NCI-H2227 (cell line): ENCODE measurements around the gene TMEM63B.
"Not testable (repeated sequence)": the region's sequence is repeated elsewhere in the genome, so short reads cannot be mapped to it uniquely, and the experiment has no call there.

Experiments
- DNase-seq: peaks from one replicate; lab custom pipeline; 2025; ENCODE audit not compliant: unreplicated experiment; lab: John Stamatoyannopoulos, UW

TMEM63B gene

DNA sequence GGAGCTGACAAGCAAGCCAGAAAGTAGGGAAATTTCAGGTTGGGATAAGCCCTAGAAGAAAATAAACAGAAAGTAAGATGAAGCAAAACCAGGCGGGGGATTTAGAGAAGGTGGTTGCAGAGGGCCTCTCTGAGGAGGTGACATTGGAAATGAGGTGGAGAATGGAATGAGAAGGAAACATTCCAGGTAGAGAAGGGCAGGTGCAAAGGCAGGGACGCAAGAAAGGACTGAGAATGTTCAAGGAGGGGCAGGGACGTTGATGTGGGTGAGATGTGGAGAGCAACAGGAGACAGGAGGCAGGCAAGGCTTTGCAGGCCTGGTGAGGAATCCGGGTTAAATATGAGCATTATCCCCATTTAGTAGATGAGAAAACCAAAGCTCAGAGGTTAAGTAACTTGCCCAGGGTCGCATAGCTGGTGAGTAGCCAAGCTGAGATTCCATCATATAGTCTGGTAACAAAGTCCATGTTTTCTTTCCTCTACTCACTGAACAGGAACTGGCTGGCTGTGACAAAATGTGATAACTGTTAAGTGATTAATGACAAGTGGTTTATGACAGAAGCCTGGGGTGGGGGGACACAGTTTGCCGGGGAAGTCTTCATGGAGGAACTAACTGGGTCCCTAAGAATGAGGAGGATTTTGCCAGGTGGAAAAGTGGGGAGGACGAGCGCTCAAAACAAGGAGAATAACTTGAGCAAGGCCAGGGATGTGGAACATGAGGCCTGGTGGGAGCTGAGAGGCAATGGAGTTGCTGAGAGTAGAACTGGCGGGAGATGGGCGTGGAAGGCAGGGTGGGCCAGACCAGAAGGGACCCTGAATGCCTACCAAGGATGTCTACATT lies 32.7 kb upstream of the TMEM63B start:
- DNase-seq, result no peak

DNA sequence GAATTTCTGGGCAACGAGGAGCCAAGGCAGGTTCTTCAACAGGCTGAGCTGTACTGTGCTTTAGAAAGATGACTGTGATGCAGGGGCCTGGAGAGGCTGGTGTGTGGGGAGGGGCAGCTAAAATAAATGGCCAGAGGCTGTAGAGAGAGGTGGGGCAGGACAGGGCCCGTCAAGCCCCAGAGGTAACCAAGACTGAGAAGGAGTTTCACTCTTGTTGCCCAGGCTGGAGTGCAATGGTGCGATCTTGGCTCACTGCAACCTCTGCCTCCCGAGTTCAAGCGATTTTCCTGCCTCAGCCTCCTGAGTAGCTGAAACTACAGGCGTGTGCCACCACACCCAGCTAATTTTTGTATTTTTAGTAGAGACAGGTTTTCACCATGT lies 32.1 kb upstream of the TMEM63B start:
- DNase-seq, result not testable (repeated sequence)

DNA sequence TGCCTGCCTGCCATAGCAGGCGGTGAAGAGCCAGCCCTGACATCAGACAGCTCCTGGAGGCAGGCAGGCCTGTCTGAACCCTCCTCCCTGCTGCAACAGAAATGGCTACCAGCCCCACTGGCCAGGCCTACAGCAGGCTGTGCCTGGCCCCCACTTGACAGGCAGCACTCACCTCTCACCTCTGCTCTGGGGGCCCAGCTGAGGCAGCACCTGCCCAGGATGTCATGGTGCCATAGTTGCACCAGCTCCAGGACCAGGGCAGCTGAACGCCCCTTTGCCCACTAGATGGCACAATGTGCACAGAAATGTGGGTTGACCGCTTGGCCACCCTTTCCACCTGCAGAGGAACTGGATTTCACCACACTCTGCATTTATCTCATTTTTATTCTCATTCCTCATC lies 30.7 kb upstream of the TMEM63B start:
- DNase-seq, result peak; percentile 72

DNA sequence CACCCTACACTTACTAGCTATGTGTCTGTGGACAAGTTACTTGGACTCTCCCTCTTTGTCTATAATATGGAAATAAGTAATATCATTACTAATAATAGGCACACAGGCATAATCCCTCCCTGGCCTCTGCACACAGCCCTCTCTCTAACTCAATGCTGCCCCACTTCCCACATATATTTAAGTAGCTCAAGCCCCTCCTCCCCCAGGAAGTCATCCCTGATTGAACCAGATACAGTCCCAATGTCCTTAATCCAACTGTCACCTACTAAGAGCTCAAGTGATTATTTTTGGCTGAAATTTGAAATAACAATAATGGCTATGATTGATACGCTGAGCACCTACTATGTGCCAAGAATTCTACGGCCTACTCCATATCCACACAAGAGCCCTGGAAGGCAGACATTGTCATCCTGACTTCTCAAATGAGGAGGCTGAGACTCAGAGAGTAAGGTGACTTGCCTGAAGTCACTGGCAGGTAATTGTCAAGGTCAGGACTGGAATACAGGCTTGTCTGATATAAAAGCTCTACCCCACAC lies 29.5 kb upstream of the TMEM63B start:
- DNase-seq, result no peak

DNA sequence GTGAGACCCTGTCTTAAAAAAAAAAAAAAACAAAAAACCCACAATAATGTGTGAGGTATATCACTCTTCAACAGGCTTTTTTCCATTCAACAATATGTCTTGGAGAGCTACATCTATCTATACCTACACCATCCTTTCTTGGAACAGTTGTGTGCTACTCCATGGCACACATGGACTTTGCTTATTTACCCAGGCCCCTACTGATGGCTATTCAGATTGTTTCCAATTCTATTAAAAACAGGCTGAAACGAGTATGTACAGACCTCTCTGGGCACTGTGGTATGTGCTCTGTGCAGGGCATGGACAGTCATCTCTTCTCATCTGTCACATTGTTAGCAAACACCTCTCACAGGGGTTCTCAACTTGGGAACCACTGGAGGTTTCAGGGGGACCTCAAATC lies 28.2 kb upstream of the TMEM63B start:
- no peak for DNase-seq

DNA sequence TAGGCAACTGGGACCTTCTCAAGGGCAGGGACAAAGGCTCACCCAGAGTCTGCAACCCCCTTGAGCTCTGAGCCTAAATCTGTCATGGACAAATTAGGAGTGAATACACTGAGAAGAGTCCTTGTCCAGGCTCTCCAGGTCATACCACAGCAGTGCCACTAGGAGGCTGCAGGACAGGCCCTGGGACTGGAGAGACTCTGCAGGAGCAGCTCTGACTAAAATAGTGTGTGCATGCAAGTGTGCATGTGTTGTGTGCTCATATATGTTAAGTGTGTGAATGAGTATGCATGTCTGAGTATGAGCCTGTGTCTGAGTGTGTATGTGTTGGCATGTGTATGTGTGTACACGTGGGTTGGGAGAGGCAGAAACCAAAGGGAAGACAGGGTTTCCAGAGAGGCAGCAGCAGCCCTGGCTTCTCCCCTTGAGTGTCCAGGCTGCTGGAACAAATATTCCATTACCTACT lies 27.2 kb upstream of the TMEM63B start:
- peak; percentile 14 for DNase-seq

DNA sequence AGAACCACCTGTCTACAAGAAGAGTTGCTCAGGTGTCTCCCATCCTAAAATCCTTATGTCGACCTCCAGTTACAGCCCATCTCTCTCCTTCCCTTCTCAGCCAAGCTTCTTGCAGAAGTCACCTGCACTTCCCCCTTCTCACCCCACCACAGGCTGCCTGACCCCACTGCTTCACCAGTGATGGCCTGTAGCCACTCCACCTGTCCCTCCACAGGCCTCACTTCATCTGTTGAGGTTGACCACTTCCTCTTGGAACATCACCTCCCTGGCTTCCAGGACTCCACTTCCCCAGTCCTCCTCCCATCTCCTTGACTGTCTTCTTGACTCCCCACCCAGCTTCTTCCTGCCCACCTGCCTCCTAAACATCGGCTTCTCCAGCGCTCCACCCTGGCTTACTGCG lies 25.5 kb upstream of the TMEM63B start:
- no peak for DNase-seq

DNA sequence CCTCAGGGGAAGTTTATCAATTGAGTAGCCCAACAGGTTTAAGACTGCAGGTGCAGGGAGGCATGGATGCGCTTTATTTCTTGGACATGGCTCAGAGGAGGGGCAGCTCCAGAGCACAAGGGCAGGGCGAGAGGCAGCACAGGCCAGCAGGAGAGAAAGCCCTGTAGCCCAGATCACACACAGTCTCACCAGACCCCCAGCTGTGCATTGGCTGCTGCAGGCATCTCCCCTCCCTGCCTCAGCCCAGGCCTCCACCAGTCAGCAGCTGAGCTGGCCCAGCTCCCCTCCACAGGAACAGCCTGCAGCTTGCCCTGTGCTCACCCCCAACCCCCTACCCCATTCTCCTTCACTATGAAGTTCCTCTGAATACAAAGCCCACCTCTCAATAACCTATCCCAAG lies 24.8 kb upstream of the TMEM63B start:
- DNase-seq, result peak; percentile 7

DNA sequence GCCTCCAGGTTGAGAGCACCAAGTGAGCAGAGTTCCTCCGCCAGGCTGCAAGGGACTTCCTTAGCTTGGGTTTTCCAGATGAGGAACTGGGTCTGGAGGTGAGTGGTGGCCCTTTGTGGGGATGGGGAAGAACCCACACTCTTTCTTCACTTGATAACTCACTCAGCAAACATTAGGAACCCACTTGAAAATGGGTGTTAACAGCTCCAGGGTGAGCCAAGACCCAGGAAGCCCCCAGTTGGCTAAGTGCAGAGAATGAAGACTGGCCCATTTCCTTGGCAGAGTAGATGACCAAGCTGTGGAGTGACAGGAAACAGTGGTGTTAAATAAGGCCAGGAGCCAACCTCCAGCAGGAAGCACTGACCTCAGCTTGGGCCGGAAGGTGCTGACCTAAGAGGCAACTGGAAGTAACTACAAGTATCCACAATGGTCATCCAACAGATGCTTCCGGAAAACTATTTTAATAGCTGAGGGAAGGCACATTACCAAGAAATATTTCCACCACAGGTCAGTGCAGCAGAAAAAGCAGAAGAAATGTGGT lies 22.8 kb upstream of the TMEM63B start:
- no peak for DNase-seq

DNA sequence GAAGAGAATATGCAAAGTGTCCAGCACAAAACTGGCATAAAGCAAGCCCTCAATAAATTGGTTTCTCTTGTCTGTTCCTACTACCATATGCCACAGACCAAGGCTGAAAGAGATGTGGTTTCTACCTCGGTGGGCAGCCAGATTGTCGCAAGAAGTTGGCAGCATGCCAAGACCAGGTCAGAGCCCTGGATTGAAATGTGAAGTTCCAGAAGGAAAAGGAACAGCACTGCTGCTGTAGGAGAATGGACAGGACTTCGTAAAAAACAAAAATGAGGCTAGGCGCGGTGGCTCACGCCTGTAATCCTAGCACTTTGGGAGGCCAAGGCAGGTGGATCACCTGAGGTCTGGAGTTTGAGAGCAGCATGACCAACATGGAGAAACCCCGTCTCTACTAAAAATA lies 22.2 kb upstream of the TMEM63B start:
- peak; percentile 5 for DNase-seq

DNA sequence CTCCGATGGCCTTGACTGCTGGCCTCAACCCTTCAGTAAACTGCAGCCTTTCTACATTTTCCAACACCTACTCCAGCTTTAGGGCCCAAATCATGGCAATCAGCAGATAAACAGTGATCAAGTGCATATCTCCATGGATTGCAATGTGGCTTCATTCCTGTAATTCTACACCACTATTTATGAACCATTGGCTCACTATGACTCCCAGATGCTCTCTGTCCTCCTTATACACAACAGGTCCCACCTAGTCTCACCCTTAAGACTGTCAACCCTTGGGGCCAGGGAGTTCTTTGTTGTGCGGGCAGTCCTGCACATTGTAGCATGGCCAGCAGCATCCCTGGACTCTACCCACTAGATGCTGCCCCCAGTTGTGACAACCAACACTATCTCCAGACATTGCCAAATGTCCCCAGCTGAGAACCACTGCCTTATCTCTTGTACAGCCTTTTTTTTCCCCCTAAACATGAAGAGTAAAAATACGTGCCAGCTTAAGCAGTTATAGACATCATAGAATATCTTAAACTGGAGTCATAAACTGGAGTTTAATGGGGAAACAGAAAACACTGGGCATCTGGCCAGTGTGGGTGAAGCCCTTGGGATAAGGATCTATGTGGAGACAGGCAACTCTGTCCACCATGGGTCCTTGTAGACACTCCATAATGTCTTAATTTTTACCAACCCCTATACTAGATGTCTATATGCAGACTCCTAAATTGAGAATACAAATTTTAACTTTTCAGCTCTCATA lies 21.2 kb upstream of the TMEM63B start:
- no peak for DNase-seq

DNA sequence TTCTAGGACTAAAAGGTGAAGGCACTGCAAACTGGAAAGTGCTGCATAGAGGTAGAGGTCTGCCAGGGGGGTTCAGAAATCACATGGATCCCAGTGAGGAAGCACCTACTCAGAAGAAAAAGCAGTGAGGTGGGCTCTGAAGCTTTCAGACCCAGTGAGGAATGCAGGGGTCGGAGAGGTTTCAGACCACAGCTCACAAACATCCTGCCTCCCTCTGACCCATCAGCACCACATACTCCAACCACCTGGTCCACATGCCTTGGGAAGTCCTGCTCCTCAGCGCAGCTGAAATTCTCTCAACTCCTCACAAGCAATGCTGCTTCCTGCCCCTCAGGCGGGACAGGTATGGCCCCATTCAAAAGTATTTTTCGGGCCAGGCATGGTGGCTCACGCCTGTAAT lies 20.3 kb upstream of the TMEM63B start:
- no peak for DNase-seq

DNA sequence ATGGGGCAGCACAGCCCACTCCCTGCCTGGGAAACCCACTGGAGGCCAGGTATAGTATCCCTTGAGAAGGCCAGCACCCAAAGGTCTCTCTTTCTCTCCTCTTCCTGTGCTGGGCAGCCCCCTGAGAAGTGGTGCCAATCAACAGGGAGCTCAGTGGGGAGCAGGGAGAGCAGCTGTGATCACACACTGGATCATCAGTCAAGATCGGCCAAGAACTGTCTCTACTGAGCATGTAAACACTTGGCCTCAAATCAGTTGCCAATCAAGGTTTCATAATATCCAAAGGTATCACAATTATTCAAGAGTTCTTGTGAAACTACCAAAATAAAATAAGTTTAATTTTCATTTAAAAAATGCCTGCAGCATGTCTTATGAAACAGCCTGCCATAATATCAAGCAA lies 18.9 kb upstream of the TMEM63B start:
- DNase-seq, result no peak

DNA sequence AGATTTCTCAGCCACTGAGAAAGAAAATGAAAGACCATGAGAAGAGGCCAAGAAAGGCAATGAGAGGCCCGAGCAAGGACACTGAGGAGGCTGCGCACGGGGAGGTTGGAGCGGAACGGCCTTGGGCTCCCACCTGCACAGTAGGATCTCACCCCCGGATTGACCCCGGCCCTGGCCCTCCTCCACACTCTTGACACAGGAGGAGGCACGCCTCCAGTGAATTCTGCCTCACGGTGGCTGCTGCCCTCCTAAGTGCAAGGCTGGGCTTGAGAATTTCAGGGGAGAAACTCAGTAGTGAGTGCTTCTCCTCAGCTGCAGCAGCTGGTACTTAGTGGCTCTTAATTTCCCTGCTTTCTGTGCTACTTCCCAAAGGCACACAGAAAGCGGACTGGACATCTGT lies 18.1 kb upstream of the TMEM63B start:
- DNase-seq, result no peak

DNA sequence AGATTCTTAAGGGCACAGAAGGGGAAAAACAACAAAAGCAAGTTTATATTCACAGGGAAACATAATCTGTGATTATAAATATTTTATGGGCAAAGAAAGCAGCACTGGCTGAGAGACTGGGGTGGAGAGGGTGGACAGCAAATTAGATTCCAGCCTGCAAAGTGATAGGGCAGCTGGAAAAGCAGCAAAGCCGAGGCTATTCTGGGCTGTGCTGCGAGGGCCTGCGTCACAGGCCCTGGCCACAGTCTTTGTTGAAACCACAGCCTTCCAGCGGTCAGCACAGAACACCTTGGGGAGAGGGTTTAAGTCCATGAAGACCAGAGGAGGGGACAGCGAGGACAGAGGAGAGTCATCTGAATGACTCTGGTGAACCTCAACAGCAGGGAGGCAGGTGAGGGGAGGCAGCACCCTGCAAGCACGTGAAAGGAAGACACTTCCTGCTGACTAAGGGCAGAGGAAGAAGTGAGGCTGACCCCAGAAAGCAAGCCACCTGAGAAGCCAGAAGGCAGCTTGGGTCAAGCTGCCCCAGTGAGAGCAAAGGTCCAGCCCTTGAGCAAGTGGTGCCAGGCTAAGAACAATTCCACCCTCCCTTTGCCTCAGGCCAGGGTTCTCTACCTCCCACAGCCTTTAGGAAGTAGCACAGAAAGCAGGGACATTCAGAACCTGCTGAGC lies 17.2 kb upstream of the TMEM63B start:
- DNase-seq, result no peak

DNA sequence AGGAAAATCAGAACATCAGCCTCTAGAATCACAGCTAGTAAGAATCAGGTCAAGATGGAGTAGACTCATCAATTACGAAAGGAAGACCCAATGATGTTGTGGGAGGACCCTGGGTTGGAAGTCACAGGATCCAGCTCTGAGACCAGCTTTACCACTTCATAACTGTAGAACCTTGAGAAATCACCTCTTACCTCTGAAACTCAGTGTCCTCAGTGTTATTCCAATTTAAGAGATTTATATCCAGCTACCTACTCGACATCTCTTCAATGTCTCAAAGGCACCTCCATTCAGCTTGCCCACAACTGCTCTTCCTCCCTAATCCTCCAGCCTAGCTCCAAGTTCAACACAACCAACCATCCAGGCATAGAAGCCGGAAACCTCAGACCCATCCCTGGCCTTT lies 16.4 kb upstream of the TMEM63B start:
- DNase-seq, result no peak

DNA sequence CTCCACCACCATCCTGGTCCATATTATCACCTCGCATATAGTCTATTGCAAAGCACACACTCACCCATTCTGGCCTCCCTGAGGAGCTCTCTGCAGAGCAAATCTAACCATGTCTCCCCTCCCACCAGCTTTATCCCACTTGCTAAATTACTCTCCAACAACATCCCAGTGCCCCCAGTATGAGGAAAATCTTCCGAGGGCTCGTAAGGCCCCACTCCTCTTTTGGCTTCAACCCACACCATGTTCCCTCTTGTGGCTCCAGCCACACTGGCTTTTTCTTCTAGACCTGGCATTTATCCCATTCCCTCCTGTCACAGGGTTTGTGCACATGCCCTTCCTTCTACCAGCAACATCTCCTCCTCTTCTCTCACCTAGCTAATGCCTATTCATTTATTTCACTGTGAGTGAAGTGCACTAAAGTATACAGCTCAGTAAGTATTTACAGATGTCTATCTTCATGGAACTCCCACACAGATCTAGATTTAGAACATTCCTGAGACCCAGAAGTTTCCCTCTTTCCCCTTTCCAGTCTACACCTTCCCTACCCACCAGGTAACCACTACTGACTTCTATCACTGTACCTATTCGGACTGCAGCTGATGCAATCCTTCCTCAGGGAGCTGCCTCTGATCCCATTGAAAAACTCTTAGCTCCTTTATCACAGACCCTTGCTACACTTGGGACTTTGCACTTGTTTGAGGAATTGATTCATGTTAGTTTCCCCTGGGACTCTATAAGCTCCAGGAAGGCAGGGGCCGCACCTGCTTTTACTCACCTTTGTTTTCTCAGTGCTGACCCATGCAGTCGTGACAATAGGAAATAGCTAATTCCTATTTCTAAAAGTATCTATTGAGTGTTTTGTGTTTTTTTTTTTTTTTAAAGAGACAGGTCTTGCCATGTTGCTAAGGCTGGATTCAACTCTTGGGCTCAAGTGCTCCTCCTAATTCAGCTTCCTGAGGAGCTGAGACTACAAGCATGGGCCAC lies 15.6 kb upstream of the TMEM63B start:
- DNase-seq, result no peak

DNA sequence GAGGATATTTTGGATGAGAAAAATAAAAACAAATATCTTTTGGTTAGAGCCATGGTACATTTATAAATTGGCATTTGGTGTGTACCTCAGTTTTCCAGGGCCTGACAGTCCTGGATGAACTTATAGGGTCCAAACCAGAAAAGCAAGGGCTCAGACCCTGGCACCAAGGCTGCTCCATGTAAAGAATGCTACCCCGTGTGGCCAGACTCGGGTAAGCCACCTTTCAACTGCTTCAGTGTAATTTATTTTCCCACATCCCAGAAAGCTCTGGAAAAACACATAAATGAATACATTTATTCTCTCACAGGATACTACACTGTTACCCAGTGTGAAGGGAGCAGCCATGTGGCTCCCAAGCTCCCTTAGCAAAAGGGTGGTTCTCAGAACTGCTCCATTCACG lies 13.9 kb upstream of the TMEM63B start:
- DNase-seq, result no peak

DNA sequence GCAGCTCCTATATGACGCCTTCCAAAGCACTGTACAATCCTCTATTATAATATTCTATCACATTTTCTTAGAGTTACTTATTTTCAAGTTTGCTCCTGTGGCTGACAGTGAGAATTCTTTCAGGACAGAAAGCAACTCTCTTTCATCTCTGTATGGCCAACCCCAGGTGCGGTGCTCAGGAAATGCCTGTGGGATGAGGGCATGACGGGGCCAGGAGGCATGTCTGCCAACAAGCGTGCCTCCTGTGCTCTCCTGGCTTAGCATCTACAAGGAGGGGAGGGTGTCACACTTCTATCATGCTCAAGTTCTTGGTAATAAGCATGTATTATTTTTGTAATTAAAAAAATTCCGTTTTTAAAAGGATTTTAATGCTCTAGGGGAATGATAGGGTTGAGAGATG lies 11.5 kb upstream of the TMEM63B start:
- no peak for DNase-seq
